Transverse colon (tissue), 3 donors: Measurements from ENCODE around the gene GNLY.

Experiments
- POLR2A ChIP-seq: fragments of 450-650 bp; IDR thresholded peaks from one replicate; pipeline ENCODE4 v1.6.1; 2016; ENCODE audit warnings: antibody characterized with exemption, mild to moderate bottlenecking, moderate library complexity
- TF ChIP-seq, protein P1 (sequence below), 5 experiments: fragments of 200-600 bp in 3 of 5; fragments of 450-650 bp in 2 of 5; sonication (generic) in 3 of 5; IDR thresholded peaks; 1 replicate in 2 of 5; 2 replicates in 3 of 5; pipeline ENCODE4 v1.5.1; 2016 to 2017; ENCODE audit warnings: antibody characterized with exemption in 5 of 5, inconsistent platforms in 3 of 5, mild to moderate bottlenecking in 2 of 5, moderate library complexity in 1 of 5

DNA sequence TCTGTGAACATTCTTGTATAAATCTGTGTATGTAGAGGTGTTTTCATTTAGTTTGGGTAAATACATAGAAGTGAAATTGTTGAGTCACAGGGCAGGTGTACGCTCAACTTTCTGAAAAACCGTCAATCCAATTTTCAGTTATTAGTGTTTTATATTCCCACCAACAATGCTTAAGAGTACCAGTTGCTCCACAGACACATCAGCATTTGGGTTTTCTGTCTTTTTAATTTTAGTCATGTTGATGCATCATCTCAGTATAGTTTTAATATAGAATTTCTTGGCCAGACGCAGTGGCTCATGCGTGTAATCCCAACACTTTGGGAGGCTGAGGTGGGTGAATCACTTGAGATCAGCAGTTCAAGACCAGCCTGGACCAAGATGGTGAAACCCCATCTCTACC, 3.2 kb upstream of the GNLY start:
- no peak for TF ChIP-seq POLR2A
- TF ChIP-seq, protein P1, sequence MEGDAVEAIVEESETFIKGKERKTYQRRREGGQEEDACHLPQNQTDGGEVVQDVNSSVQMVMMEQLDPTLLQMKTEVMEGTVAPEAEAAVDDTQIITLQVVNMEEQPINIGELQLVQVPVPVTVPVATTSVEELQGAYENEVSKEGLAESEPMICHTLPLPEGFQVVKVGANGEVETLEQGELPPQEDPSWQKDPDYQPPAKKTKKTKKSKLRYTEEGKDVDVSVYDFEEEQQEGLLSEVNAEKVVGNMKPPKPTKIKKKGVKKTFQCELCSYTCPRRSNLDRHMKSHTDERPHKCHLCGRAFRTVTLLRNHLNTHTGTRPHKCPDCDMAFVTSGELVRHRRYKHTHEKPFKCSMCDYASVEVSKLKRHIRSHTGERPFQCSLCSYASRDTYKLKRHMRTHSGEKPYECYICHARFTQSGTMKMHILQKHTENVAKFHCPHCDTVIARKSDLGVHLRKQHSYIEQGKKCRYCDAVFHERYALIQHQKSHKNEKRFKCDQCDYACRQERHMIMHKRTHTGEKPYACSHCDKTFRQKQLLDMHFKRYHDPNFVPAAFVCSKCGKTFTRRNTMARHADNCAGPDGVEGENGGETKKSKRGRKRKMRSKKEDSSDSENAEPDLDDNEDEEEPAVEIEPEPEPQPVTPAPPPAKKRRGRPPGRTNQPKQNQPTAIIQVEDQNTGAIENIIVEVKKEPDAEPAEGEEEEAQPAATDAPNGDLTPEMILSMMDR (IDR thresholded peaks at IDR 0.05), result no peak
